Stimulated activated CD4-positive, alpha-beta T cell treated with anti-CD3 and anti-CD28 coated beads, Interleukin-1b, Interleukin-23, amount 100 ng/mL, for 48 hours (primary cell): ENCODE results near the gene ART1.
"Not testable (repeated sequence)": the region's sequence is repeated elsewhere in the genome, so short reads cannot be mapped to it uniquely, and the experiment has no call there.

Experiments
- DNase-seq: peaks from one replicate; pipeline ENCODE4 v3.0.0-alpha.2; 2020

Gene ART1, protein sequence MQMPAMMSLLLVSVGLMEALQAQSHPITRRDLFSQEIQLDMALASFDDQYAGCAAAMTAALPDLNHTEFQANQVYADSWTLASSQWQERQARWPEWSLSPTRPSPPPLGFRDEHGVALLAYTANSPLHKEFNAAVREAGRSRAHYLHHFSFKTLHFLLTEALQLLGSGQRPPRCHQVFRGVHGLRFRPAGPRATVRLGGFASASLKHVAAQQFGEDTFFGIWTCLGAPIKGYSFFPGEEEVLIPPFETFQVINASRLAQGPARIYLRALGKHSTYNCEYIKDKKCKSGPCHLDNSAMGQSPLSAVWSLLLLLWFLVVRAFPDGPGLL

DNA sequence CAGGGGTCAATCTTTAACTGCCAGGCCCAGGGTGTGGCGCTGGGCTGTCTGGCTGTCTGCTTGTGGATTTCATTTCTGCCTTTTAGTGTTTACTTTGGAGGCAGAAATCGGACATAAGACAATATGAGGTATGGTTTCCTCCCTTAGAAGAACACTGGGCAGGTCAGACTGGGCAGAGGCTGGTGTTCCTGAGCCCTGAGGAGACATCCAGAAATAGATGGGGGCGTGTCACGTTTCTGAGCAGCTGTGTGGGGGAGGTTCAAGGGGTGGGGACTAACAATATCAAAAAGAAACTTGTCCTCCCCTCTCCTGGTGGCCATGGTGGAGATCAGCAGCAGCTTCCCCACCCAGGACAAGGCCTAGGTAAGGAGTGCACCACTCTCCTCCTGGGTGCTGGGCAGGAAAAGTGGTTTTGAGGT is at the start of gene ART1:
Gene ART1, plus strand, starts transcription at position 312 of the 419 bp plus-strand sequence. CDS start 14,086 bp downstream, outside the sequence.
- no peak for DNase-seq

DNA sequence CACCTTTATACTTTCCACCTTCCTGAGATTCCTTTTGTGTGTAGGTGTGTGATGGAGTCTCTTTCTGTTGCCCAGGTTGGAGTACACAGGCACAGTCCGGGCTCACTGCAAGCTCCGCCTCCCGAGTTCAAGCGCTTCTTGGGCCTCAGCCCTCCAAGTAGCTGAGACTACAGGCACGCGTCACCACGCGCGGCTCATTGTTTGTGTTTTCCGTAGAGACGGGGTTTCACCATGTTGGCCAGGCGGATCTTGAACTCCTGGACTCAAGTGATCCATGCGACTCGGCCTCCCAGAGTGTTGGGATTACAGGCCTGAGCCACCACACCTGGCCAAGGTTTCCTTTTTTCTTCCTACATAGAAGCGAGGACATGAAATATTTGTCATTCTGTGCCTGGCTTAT is 47.2 kb upstream of the ART1 start:
- not testable (repeated sequence) for DNase-seq

DNA sequence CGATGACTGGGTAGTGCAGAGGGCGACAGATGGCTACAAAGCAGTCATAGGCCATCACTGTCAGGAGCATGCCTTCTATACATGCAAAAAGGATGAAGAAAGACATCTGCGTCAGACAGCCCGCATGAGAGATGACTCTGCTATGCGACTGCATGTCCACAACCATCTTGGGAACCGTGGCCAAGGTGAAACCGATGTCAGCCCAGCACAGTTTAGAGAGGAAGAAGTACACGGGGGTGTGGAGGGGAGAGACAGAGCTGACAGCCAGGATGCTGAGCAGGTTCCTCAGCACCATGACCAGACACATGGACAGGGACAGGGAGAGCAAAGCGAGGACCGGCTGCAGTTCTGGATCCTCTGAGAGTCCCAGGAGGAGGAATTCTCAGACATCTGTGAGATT is 44.7 kb upstream of the ART1 start:
- not testable (repeated sequence) for DNase-seq

DNA sequence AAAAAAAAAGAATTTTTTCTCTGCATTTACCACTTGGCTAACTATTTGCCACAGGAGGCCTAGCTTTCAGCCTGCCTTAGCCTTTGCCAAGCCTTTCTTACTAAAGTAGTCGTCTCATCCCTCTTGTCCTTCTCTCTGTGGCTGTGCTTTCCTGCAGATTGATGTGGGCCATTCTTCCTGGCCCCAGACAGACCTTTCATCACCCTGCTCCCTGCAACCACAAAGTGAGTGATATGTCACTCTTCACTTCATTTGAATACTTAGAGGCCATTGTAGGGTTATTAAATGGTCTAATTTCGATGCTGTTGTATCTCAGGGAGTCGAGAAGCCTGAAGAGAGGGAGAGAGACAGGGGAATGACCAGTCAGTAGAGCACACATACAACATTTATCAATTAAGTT is 40.8 kb upstream of the ART1 start:
- DNase-seq, result no peak

DNA sequence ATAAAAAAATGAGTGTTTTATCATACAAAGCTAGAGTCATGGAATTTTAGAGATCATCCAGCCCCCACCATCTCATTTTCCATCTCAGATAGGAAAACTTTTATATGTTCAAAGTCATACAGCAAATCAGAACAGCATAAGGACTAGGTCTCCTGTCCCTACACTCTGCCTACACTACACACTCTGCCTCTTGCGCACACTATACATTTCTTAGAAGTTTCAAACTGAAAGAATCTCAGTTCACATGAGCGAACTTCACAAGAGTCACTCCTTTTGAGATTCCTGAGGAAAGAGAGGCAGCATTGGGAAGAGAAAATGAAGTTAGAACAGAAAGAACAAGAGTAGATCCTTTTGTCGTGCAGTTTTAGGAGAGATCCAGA is 39.7 kb upstream of the ART1 start:
- no peak for DNase-seq

DNA sequence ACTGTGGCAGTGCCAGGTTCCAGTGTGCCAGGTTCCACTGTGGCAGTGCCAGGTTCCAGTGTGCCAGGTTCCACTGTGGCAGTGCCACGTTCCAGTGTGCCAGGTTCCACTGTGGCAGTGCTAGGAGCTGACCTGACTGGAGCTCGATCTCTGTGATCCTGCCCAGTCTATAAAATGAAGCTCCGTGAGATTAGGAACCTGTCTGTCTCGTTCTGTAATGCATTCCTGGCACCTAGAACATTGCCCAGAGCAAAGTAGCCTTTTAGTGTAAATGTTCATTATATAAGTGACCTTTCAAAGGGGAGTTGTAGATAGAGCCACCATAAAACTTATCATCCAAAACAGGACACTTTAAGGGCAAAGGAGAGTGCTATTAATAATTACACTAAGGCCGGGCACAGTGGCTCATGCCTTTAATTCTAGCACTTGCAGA is 39.1 kb upstream of the ART1 start:
- no peak for DNase-seq

DNA sequence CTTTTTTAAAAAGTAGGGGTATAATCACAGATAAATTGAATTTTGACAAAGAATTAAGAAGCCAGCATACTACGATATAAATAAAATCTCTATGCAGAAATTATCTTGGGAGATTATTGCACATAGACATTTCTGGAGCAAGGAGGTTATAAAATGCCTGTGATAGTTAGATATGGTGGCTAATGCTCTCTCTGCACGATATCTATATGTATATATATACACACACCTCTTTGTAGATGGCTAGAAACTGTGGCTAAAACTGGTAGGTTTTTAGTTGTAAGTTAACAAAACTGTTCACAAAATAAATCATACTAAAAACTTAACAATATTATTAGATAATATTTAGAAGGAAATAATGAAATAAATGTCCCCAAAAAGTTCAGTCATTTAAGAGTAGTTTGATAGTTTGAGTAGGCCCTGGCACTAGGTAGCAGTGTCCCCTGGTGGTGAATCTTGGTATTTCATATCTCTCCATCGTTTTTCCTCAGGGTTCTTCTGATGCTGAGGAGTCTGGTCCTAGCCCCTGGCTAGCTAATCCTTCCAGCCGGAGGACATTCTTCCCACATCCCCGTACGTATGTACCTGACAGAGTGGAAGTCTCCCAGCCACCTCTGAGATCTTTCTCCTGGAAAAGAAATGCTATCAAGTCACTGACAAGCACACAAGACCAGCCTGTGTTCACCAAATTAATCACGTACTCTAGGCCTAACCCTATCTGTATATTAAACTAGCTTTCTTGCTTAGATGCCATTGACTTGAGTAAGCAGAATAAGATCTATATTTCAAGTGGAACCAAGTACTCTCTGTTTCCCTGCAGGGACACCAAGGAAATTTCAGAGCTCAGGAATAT is 35.3 kb upstream of the ART1 start:
- no peak for DNase-seq

DNA sequence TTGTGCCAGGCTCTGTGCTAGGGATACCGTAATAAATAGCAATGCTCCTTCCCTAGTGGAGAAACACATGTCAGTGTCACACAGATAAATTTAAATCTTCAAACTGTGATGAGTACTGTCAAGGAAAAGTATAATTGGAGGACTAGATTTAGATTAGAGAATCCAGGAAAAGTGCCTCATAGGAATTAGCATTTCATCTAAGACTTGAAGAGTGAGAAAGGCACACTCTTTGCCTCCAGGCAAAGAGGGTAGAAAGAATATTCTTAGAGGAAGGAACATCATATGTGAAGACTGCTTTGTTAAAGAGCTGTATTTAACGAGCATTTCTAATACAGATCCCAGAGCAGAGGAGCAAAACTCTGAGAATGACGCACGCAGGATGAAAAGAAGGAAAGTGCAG is 34.1 kb upstream of the ART1 start:
- DNase-seq, result no peak

DNA sequence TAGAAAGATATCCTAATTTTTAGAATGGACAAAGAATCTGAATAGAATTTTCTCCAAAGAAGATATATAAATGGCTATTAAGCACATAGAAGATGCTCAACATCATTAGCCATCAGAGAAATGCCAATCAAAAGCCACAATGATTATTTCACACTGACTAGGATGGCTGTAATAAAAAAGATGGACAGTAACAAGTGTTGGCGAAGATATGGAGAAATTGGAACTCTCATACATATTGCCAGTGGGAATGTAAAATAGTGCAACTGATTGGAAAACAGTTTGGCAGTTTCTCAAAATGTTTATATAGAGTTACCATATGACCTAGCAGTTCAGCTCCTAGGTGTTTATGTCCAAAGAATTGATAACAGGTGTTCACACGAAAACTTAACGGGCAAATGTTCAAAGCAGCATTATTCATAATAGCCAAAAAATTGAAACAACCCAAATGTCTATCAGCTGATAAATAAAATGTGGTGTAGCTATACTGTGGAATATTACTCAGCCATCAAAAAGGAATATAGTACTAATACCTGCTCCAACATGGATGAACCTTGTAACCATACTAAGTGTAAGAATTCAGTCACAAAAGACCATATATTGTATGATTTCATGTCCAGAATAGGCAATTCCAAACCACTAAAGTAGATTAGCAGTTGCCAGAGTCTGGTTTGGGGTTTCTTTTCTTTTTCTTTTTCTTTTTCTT is 32.8 kb upstream of the ART1 start:
- DNase-seq, result no peak

DNA sequence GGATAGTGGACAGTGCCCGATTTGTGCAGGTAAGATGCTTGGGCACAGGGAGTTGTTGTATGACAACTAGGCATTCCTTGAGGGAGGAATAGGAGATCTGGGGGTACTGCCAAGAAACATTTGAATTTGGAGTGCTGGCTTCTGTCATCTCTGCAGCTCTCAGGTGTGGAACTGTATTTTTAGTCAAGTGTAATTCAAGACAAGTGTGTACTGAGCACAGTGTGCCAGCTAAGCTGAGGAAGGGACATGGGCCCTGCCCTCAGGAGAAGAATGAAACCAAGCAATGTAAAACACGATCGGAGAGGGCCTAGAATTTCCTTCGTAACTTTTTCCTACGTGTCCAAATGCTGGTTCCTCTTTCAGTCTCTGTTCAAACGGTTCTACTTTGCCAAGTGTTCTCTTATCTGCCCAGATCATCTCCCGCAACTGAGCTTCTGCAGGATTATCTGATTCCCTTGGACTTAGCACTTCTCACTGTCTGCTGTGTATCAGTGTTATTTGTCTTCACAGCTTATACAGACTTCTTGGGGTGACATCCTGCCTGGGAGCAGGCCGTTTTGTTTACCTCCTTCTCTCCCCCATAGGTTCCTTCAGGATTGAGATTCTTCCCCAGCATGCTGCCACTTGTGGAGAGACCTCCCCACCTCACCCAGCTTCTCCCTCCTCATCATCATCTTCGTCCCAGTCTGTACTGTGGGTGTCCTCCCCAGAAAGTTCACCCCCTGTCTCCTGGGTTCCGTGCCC is 30.8 kb upstream of the ART1 start:
- DNase-seq, result no peak

DNA sequence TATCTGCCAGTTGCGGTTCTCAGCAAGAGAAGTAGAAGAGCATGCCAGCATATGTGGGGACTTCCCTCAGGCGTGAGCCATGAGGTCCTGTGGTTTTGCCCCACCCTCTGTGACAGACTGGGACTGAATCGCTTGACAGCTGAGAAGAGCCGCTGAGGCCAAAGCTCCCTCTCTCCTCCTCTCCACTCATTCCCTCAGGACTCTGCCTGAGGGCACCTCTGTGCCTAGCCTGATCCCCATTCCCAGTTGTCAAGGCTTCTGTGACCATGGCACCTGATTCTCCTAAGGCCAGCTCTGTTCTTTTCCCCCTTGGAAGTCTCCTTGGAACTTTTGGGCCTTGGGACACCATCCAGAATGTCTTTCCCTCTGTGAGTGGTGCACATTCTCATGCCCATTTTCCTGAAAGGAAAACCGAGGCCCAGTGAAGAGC is 30.2 kb upstream of the ART1 start:
- peak; percentile 67 for DNase-seq

DNA sequence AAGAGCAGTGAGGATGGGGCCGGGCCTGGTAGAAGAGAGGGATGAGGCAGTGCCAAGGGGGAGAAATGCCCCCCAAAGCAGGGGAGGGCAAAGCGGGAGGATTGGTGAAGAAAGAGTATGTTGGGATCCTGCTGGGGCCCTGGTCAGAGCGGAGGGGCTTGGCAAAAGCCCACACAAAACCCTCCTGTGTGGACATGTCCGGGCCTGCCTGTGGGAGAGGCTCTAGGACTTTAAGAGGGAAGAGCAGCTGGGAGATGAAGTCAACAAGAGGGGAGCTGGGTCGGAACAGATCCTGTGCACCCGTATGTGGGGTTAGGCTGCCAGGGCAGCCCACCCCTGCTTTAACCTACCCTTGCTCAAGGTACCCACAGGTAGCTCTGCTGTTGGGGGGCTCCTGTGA is 28.9 kb upstream of the ART1 start:
- DNase-seq, result no peak

DNA sequence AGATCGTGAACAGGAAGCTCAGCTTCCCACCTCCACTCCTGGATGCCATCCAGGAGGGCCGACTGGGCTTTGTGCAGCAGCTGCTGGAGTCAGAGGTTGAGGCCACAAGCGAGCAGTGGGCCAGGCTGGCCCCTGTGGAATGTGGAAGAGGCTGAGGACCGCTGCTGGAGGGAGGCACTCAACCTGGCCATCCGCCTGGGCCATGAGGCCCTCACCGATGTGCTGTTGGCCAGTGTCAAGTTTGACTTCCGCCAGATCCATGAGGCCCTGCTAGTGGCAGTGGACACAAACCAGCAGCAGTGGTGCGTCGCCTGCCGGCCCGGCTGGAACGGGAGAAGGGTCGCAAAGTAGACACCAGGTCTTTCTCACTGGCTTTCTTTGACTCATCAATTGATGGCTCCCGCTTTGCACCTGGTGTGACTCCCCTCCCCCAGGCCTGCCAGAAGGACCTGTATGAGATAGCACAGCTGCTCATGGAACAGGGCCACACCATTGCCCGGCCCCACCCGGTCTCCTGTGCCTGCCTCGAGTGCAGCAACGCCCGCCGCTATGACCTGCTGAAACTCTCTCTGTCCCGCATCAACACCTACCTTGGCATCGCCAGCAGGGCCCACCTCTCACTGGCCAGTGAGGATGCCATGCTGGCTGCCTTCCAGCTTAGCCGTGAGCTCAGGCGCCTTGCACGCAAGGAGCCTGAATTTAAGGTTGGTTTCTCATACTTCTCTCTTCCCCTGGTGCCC is 28.0 kb upstream of the ART1 start:
- no peak for DNase-seq

DNA sequence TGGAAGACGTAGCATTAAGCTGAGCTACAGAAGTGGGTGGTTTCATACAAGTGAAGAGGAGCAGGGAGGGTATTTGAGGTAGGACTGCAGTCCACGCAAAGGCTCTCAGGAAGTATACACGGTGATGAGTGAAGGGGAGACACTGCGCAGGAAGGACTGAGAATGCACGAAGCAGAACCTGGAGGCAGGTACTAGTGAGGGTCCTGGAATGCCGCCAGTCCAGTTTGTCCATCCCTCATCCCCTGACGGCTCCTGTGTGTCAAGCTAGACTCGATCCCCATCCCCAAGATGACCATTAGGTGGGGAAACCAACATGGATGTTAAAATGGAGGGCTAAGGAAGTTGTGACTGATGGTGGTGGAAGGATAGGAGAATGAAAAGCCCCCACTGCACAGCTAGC is 26.9 kb upstream of the ART1 start:
- no peak for DNase-seq

DNA sequence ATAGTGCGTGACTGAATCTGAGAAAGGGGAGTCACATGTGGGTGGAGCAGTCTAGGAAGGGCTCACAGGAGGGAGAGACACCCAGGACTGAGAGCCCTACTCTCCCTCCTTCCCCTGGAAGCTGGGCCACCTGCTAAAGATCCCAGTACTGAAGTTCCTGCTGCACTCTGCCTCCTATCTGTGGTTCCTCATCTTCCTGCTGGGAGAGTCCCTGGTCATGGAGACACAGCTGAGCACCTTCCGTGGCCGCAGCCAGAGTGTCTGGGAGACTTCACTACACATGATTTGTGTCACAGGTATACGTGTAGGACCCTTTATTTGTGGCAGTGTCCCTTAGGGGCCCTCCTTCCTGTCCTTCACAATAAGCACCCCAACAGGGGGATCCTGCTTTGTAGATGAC is 22.4 kb upstream of the ART1 start:
- no peak for DNase-seq

DNA sequence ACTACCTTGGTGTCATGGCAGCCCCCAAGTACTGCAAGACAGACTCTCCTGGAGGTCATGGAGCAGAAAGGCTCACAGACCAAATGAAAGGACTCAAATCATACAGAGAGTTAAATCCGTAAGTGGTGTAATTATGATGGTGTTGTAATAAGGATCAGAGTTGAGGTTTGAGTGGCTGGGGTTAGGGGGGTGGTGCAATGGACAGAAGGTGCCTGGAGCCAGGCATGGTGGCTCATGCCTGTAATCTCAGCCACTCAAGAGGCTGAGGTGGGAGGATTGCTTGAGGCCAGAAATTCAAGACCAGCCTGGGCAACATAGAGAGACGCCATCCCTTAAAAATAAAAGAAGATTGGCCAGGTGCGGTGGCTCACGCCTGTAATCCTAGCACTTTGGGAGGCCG is 21.8 kb upstream of the ART1 start:
- no peak for DNase-seq

DNA sequence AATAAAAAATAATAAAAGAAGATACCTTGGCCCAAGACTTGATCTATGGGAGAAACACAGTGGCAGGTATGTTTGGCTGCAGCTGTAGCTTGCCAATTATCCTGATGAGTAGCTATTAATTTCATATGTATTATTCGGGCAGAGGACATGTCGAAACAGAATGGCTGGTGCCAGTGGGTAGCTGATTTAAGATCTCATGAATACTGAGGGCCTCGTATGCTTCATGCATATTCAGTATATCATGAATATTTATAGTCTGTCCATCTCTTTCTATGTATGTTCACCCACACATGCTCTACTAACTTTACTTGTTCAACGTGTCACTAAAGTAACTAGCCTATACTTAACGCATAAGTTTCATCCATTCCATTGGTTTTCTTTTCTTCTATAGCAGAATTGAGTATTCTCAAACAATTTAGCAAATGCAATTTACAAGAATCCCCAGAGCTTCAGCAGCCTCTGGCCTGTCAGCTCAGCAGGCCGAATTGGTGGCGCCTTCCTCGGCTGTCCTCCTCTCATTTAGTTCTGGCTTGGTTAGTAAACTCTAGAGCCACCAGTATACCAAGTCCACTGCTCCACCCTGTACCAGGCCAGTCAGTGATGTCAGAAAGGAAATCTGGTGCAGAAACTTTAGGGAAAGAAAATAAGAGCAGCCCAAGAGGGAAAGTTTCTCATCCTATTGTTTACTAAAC is 21.0 kb upstream of the ART1 start:
- no peak for DNase-seq

DNA sequence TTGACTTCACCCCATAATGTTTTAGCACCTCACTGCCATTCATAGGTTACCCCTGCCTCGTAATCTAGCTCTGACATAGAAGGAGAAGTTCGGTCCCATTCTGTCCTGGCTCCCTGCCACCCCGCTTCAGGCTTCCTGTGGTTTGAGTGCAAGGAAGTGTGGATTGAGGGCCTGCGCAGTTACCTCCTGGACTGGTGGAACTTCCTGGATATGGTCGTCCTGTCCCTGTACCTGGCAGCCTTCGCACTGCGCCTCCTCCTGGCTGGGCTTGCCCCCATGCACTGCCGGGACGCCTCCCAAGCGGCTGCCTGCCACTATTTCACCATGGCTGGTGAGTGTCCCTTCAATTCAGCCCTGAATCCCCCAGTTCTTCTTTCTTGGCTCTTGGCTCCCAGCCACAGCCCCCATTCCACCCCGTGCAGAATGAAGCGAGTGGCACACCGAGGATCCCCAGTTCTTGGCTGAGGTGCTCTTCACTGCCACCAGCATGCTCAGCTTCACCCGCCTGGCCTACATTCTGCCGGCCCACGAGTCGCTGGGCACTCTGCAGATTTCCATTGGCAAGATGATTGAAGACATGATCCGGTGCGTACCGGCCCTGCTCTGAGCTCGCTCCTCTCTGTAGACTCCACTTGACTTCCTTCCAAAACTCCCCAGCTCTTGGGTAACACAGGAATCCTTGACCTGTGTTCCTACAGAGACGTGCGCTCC is 18.5 kb upstream of the ART1 start:
- DNase-seq, result no peak

DNA sequence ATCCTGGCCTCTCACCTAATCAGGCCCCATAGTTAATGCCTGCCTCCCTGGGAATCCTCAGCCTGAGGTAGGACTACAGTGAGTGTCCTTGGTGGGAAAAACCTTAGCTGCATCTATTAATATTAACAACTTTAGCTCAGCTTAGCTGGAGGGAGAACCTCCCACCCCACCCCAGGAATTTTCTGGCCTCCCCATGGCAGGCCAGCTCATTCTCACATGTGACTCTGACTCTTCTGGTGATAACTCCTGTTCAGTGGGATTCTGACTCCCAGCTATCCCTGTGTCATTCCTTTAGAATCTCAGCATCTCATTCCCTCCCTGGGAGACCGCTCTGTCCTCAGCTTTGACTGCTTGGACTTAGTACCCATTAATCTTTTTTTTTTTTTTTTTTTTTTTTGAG is 17.6 kb upstream of the ART1 start:
- no peak for DNase-seq

DNA sequence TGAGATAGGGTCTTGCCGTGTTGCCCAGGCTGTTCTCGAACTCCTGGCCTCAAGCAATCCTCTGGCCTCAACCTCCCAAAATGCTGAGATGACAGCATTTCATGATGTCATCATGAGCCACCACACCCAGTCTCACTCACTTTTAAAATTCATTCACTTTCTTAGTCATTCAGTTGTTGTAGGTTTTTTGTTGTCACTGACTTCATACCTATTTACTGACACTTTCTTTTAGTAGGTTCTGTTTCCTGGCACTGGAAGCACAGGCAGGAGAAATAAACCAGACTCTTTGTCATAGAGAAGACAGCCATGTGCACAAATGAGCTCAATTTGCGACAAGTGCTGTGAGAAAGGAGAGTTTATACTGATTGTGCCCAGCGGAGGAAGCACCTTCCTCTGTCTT is 13.6 kb upstream of the ART1 start:
- DNase-seq, result no peak
